Glomerular visceral epithelial cell (primary cell): ENCODE measurements around the gene NRCAM.
"Not testable (repeated sequence)": the region's sequence is repeated elsewhere in the genome, so short reads cannot be mapped to it uniquely, and the experiment has no call there.

Experiments
- DNase-seq: peaks from one replicate; pipeline ENCODE4 v3.0.0-alpha.2; 2016; ENCODE audit errors: extremely low spot score

Gene NRCAM

DNA sequence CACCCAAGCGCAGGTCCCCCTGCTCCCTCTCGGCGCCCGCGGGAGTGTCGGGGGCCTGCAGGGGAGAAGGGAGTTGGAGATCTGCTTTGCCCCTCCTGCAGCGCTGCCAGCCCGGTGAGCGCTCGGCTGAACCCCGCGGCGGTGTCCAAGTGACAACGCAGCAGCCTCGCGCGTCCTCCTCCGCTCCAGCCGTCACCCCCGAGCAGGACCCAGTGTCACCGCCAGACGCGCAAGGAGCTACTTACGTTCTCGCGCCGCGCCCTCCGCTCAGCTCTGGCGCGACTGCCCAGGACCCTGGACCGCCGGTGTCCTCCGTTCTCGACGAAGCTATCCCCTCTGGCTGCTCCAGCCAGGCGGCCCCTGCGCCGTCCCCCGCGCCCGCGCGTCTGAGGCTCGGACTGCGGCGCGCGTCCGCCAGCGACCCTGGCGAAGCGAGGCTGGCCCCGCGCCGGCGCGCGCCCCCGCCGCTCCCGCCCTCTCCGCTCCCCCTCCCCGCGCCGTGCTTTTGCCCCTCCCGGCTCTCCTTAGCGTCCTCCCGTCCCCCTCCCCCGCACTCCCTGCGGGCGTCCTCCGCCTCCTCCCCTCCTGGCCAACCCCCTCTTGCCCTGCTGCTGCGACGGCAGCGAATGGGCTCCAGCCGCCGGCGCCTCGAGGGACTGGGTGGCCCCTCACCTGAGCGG lies at the start of gene NRCAM:
NRCAM (minus strand) TSS at position 439 of the 680 bp plus-strand sequence. CDS start 216,372 bp downstream, outside the sequence.
- peak; percentile 20 for DNase-seq

DNA sequence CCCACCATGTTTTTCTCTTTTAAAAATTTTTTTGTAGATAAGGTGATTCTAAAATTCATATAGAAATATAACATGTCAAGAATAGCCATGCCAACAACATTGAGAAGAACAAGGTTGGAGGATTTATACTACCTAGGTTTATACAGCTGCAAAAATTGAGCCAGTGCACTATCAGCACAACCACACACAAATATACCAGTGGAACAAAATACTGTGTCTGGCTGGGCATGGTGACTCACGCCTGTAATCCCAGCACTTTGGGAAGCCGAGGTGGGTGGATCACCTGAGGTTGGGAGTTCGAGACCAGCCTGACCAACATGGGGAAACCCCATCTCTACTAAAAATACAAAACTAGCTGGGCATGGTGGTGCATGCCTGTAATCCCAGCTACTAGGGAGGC lies 48.3 kb upstream of the NRCAM start:
- DNase-seq, result not testable (repeated sequence)

DNA sequence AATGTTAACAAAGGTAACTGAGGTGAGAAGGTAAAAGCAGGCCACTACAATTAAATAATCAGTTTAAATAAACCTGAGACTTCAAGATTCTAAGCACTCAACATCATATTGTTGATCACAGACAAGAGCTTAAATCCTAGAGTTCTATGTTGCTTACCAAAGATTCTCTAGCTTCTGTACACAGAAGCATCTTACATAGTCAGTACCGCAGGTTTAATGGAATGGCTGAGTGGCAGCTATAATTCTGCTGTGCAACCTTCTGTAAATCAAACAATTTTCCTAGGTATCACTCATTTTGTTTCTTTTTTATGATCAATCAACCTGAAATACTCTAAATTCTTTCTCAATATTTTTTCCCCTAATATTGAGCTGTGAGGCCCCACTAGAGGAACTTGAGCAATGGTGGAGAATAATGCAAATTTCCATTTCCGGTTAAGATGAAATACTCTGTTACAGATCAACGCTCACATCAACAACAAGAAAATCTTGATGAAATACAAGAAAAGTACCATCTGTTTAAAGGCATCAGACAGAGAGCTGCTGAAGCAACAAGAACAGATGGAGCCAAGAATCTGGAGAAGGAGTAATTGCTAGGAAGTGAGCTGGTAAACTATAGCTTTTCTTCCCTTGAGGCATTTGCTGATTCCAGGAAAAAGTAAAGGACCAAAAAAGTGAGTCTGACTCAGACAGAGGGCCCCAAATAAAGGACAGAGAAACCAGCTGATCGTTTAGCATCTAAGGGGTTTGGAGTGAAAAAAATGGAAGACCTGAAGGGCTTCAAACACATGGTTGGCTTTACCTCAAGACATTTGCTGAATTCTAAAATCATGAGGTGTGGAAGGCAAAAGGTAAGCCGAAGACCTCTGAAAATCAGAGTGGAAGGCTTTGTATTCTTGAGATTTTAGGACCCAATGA lies 47.1 kb upstream of the NRCAM start:
- DNase-seq, result no peak

DNA sequence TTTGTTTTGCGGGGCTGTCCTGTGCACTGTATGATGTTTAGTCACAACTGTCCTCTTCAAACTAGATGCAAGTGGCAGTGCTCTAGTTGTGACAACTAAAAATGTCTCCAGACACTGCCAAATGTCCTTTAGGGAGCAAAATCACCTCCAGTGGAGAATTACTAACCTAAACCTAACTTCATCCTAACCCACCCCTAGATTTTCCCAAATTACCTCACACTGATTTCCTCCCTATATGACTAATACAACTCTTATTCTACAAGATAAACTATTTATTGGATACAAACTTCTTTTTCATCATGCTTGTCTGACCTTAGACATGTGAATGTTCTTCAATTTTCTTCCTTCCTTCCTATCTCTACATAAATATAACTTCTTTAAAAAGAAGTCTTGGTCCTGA lies 43.3 kb upstream of the NRCAM start:
- no peak for DNase-seq

DNA sequence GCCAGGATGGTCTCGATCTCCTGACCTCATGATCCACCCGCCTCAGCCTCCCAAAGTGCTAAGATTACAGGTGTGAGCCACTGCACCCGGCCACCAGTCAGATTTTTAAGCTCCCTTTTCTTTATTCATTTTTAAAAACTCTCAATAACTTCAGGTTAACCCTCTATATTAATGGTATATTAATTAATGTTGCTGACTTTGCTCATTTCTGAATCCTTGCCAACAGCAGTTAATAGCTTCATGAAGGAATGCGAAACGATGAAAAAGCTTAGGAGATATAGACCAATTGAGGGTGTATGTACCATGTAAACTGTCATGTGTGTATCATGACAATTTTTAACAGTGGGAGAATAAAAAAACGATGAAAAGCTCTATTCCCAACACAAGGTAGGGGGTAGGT lies 42.2 kb upstream of the NRCAM start:
- no peak for DNase-seq

DNA sequence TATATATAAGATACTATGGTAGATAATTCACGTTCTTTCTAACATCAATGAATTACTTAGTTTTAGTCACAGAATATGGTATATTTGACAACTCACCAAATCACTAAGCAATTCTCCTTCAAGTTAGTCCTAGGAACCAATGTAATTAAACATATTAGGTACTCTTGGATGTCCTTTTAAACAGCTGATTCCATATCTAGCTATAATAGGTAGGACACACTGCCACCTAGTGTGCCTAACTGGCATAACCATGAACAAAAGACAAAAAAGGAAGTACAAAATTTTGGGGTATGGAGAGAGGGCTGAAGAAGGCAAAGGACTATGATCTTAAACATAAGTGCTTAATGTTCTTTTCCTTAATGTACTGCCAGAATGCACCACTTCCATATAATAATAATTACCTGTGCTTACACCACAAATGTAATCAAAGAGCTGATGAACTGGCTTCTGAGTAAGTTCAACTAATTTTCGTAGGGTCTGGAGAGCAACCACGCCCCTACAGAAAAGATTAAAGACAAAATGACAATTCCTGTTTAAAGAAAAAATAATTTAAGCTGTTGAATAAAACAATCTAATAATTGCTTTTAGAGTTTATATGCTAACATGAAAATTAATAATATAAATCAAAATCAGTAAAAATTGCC lies 41.0 kb upstream of the NRCAM start:
- DNase-seq, result peak; percentile 53

DNA sequence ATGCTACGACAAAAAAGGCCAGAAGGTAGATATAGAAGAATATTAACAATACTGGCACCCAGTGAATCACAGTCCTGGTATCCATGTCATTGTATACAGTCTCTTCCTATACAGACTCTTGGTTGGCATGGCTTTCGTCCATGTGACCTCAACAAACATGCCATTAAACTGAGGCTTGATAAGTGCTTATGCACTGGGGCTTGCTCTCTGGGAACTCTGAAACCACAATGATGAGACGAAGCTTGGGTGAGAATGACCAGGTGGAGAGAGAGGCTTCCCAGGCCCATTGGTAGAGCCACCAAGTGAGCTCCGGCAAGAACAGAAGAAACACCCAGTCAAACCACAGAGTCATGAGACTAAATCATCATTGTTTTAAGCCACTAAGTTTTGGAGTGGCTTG lies 36.5 kb upstream of the NRCAM start:
- peak; percentile 74 for DNase-seq

DNA sequence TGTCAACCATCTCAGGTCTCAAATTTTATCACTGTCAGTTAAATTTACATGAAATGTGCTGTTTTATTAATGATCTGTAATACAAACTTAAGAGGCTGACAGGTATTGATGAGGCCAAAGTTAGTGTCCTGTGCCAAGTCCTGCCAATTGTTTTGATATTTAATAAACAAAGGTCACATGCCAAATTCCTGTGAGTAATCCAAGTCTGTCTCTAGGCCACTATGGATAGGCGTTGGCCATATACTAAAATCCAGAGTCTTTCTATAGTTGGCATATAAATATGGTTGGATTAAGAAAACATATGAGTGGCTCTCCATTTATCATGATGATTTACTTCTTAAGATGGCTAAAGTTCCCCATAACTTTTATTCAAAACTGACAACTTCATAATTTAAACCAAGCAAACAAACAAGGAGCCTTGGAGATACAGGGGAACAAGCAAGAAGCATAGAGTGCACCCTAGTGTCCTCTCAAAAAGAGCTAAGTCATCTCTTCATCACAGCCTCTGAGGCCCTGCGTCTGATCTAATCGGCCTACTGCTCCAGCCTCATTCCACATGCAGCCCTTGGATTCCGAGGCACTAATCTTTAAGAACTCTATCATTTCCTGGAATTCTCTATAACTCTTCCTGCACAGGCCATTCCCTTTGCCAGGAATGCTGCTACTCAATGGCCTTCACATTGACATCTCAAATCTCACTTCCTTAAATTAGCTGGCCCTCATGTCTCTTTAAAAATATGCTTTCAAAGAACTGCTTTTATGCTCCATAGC lies 32.7 kb upstream of the NRCAM start:
- no peak for DNase-seq

DNA sequence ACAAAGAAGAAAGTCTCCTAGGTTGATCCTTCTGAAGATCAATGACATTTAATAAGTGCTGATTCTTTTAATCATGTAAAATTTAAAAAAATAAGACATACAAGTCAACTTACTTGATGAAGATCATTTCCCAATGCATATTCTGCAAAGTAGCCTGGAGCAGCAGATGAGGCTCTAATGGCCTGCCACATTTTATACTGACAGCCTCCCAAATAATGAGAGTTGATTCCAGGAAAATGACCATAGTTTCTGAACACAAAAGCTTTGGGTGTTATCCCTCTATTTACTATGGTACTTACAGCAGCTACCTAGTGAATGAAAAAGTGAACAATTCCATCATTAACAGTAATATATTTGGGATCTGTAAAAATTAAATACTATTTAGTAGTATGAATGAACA lies 31.4 kb upstream of the NRCAM start:
- no peak for DNase-seq

DNA sequence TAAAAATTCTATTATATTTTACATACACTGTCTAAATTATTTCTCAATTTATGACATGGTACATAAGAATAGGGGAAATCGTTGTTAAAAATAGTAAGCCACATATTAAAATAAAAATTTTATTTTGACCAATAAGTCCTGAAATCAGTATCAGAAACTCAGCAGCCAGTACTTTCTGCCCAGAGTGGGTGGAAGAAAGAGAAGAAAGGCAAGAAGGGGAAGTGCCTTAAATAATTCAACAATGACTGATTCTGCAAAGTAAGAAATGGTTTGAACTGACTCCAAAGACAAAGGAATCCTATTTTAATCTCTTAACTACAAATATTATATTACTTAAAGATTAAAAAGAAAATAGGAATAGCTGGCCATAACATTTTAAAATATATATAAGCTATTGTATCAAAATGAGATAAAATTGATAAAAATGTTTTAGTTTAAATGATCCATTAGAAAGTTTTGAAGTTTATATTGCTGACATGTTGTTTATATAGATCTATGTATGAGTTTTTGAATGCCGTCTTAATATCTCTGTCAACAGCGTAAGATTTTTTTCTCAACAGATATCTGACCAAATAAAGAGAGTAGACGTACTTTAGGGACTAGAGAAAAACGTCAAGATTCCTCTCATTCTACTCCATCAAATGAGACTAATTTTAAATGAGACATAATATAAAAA lies 30.2 kb upstream of the NRCAM start:
- no peak for DNase-seq

DNA sequence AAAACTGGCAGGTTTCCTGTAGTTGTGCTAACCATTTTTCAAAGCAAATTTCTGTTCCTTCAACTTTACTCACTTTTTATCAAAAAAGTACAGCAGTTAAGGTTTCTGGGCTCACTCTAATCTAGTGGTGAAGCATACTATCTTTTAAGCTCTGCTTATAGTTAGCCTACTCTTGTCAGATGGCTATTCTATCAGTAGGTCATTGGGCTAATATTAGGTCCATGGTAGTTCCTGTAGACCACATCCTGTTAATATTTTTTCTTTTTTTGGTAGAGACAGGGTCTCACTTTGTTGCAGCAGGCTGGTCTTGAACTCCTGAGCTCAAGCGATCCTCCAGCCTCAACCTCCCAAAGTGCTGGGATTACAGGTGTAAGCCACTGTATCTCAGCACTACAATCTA lies 27.9 kb upstream of the NRCAM start:
- DNase-seq, result no peak

DNA sequence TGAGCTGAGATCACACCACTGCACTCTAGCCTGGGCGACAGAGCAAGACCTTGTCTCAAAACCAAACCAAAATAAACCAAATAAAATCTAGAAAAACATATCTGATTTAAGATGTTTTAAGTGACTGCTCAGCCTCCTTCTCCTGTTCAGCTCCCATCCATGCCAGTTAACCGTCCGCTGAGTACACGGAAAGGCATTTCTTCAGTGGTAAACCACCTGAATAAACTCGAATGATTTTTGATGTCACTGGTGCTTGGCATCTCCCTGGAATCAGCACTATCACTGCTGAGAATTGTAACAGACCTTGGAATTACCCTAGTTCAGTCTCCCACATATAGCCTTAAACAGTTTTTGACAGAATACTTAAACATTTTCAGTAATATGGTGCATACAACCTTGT lies 24.1 kb upstream of the NRCAM start:
- peak; percentile 66 for DNase-seq

DNA sequence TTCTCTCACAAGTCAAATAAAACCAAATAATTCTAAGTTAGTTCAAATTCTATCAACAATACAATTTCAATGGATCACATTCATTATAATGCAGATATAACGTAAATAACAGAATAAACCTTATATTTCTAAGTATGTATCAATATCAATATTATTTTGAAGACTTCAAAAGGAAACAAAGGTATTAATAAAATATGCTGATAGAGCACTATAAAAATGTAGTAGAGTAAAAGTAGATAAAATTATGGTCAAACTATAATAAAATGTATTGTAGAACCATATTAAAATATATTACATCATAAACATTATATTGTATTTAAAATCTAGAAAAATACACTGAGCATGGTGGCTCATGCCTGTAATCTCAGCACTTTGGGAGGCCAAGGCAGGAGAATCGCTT lies 23.5 kb upstream of the NRCAM start:
- DNase-seq, result no peak

DNA sequence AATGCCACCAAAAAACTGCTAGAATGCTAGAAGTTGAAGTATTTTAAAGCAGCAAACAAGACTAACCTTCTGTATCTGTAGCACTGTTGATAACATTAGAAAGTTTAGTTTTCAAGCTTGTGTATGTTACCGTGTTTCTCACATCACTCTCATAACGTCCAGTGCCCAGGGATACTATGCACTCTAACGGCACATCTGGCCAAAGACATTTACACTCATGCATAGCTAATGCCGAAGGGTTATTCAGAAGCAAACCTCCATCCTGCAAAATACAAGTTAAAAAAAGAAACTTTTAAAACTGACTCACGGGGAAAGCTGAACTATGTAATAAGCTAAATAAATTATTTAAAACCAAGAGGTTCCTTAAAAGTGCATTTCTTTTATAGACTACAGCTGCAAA lies 22.9 kb upstream of the NRCAM start:
- DNase-seq, result no peak

DNA sequence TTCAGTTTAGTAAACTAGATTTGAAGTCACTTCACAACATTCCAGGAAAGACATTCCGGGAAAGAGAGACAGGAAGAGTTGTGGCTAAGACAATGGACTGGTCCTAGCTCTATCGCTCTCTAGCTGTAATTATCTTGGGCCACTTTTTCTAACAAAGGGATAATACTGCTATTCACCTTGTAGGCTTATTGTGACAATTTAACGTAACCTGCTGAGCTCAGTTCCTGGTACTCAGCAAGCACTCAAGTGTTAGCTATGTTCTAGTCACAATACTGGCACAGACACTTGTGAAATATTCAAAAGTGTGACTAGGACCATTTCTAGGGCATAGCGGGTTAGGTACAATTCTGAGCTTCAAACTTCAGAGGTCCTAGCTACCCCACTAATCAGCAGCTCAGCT lies 12.0 kb upstream of the NRCAM start:
- no peak for DNase-seq

DNA sequence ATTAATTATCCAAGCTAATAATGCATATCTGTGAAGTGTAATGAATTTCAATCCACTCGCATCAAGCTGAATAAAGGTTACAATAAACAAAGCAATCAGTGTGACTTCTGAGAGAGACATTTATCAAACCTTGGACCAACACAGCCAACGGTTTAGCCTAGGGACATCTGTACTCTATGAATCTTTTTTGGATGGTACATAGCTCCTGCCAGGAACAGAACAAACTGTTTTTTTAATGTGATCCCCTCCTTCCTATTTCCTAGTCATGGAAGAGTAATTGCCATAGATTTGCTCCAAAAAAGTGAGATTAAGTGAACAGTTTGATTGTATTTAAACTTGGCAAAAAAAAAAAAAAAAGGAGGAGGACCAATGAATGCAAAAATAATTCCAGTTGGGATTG lies 11.2 kb upstream of the NRCAM start:
- DNase-seq, result no peak

DNA sequence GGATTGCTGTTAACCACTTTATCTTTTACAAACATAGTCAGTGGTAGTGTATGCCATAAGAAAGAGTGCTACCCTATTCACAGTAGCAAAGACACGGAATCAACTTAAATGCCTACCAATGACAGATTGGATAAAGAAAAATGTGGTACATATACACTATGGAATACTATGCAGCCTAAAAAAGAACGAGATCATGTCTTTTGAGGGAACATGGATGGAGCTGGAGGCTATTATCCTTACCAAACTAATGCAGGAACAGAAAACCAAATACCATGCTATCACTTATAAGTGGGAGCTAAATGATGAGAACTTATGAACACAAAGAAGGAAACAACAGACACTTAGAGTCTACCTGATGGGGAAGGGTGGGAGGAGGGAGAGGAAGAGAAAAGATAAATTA lies 10.1 kb upstream of the NRCAM start:
- not testable (repeated sequence) for DNase-seq

DNA sequence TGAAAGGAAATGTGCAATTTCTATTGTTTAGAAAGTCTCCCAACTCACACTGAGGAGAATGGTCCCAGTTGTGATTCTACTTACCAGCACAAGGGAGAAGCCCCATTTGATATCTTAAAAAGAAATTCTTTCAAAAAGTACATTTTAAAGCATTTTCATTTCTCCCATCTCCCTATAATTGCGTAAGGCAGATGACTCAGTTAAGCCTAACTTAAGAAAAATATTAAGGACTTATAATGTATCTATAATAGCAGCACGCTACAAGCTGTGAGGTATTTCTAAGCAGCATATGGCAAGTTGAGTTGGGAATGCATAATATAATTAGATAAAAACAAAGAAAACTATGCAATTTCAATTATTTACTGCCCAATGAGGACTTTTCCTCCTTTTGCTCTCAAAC lies 8.5 kb upstream of the NRCAM start:
- no peak for DNase-seq

DNA sequence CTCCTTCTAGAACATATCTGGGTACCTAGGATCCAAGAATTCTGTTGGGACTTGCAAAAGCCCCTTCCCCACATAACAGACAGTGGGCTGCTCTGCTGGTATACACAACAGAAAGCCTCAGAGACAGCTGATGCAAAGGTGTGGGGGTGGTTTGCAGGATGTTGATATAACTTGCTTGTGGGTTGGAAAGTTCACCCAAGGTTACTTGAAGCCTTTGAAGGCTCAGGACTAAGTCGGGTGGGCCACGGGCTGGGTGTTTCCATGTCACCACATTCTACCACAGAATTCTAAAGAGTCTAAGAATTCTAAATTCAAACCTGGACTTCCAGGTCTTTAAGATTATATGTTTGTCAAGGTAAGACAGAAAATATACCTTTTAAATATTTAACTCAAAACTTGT lies 7.4 kb upstream of the NRCAM start:
- DNase-seq, result no peak

DNA sequence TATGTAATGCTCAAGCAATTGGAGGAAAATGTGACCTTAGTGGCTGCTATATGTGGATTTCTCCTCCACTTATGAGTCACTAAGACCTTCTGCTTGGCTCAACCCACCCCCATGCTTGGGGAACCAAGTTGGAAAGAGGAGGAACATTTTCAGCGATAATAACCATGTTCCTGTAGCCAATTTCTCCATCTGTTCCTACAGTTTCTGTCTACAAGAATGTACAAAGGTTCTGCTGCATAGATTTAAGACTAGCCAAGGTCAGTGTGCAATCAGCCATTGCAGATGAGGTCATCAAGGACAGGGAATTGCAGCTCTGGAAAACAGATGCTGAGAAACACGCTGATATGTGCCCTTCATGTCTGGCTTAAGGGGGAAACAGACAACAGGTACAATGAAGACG lies 5.6 kb upstream of the NRCAM start:
- peak; percentile 51 for DNase-seq

DNA sequence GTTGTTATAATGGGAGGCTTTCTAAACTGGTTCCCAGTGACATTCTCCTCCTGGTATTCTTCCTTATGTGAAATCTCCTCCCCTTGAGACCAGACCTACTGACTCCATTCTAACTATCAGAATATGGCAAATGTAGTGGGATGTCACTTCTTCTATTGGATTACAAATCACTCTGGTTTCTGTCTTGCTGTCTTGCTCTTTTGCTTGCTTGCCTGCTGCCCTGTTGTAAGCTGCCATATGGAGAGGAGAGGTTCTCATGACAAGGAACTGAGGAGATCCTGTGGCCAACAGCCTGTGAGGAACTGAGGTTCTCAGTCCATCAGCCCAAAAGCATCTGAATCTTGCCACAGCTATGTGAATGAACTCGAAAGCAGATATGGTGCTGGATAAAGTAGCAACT lies 4.7 kb upstream of the NRCAM start:
- DNase-seq, result no peak
